H1 (cell line): ENCODE results near the gene E2F3.

Experiments
- ASH2L ChIP-seq: fragments of 200-600, 300-600 bp; sonication (generic); IDR thresholded peaks from one replicate; pipeline ENCODE4 v1.7.1; 2017; ENCODE audit warnings: low read length
- BACH1 ChIP-seq: IDR thresholded peaks from 2 replicates; pipeline ENCODE4 v1.6.1; 2012; ENCODE audit warnings: low read length, improper control_type of control experiment
- CTCF ChIP-seq, 3 experiments: IDR thresholded peaks; 1 replicate in 2 of 3; 2 replicates in 1 of 3; pipeline versions ENCODE4 v1.5.1 to v1.6.1; 2011; ENCODE audit warnings: low read length in 3 of 3, mild to moderate bottlenecking in 3 of 3, inconsistent platforms in 2 of 3, low read depth in 1 of 3, moderate library complexity in 1 of 3; ENCODE audit not compliant: insufficient read depth in 1 of 3; ENCODE audit errors: control extremely low read depth in 1 of 3
- EP300 ChIP-seq, 2 experiments: IDR thresholded peaks; 1 replicate in 1 of 2; 2 replicates in 1 of 2; pipeline ENCODE4 v1.6.1; 2011 to 2012; ENCODE audit warnings: low read depth in 2 of 2, low read length in 2 of 2, mild to moderate bottlenecking in 2 of 2, borderline replicate concordance in 1 of 2, inconsistent platforms in 1 of 2, moderate library complexity in 1 of 2
- EZH2 ChIP-seq: fragments of 200-600 bp; sonication (generic); IDR thresholded peaks from 2 replicates; pipeline ENCODE4 v1.7.1; 2012; ENCODE audit warnings: low read depth, mild to moderate bottlenecking, moderate library complexity, low read length, inconsistent platforms; ENCODE audit not compliant: severe bottlenecking
- GTF2F1 ChIP-seq: IDR thresholded peaks from 2 replicates; pipeline ENCODE4 v1.6.1; 2012; ENCODE audit warnings: low read depth, low read length, improper control_type of control experiment, borderline replicate concordance
- POLR2AphosphoS5 ChIP-seq: IDR thresholded peaks from 2 replicates; pipeline ENCODE4 v1.6.1; 2011; ENCODE audit warnings: low read depth, low read length
- POU5F1 ChIP-seq: IDR thresholded peaks from 2 replicates; pipeline ENCODE4 v1.6.1; 2011; ENCODE audit warnings: low read depth, mild to moderate bottlenecking, low read length, moderate library complexity
- SRF ChIP-seq: IDR thresholded peaks from 2 replicates; pipeline ENCODE4 v1.6.1; 2011; ENCODE audit warnings: mild to moderate bottlenecking, low read depth, low read length, moderate library complexity
- YY1 ChIP-seq: IDR thresholded peaks from 2 replicates; pipeline ENCODE4 v1.6.1; 2011; ENCODE audit warnings: low read depth, mild to moderate bottlenecking, low read length
- ZNF274 ChIP-seq: IDR thresholded peaks from 2 replicates; pipeline ENCODE4 v1.7.0; 2012; ENCODE audit warnings: low read length, borderline replicate concordance; ENCODE audit errors: extremely low read depth

- TF ChIP-seq CTCF (IDR thresholded peaks at IDR 0.05; ENCODE audit: control extremely low read depth in 1 of 3, insufficient read depth in 1 of 3, low read depth in 1 of 3, low read length in 3 of 3) (no peak), POU5F1 (no peak), ASH2L (no peak), POLR2AphosphoS5 (no peak), EP300 (IDR thresholded peaks at IDR 0.05; ENCODE audit: borderline replicate concordance in 1 of 2, low read depth in 2 of 2, low read length in 2 of 2) (no peak), SRF (no peak), GTF2F1 (no peak), BACH1 (no peak), ZNF274 (no peak), YY1 (no peak), EZH2 (no peak)
Measured at GRCh38 chr6:20486641-20487040, 85.0 kb downstream of the E2F3 start.
